Epithelial cell of esophagus (primary cell): ENCODE measurements around the gene ICAM3.

Source experiments
- DNase-seq: peaks from one replicate; pipeline ENCODE4 v3.0.0; 2010; ENCODE audit warnings: low read depth
- H3K4me3 ChIP-seq: 2 replicates; pipeline ENCODE4 v1.5.1; 2011; ENCODE audit warnings: mild to moderate bottlenecking, low read length, control low read depth
- TF ChIP-seq, protein P1 (sequence below): IDR thresholded peaks from 2 replicates; pipeline ENCODE4 v1.5.1; 2011; ENCODE audit warnings: low read depth, mild to moderate bottlenecking, low read length, control low read depth, inconsistent platforms; ENCODE audit not compliant: insufficient read depth; ENCODE audit errors: missing control alignments

Gene ICAM3

DNA sequence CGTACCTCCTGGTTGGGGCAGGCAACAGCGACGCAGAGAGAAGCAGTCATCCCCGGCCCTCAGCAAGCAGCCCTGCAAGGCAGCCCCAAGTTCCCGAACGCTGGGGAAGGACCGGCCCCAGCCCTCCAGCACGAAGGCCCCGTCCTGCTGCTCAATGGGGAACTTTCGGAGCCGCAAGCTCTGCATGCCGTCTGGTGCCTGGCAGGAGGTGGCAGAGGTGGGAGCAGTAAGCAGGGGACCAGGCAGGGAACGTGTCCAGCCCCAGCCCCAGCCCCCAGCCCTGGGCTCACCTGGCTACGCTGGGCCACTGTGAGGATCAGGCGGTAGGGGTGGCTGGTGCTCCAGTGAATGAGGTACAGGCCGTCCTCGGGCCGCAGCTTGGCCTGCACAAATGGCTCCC lies 22.8 kb upstream of the ICAM3 start:
- TF ChIP-seq, protein P1, sequence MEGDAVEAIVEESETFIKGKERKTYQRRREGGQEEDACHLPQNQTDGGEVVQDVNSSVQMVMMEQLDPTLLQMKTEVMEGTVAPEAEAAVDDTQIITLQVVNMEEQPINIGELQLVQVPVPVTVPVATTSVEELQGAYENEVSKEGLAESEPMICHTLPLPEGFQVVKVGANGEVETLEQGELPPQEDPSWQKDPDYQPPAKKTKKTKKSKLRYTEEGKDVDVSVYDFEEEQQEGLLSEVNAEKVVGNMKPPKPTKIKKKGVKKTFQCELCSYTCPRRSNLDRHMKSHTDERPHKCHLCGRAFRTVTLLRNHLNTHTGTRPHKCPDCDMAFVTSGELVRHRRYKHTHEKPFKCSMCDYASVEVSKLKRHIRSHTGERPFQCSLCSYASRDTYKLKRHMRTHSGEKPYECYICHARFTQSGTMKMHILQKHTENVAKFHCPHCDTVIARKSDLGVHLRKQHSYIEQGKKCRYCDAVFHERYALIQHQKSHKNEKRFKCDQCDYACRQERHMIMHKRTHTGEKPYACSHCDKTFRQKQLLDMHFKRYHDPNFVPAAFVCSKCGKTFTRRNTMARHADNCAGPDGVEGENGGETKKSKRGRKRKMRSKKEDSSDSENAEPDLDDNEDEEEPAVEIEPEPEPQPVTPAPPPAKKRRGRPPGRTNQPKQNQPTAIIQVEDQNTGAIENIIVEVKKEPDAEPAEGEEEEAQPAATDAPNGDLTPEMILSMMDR: no peak
- H3K4me3 ChIP-seq: no peak overlapping the region
- DNase-seq: no peak

DNA sequence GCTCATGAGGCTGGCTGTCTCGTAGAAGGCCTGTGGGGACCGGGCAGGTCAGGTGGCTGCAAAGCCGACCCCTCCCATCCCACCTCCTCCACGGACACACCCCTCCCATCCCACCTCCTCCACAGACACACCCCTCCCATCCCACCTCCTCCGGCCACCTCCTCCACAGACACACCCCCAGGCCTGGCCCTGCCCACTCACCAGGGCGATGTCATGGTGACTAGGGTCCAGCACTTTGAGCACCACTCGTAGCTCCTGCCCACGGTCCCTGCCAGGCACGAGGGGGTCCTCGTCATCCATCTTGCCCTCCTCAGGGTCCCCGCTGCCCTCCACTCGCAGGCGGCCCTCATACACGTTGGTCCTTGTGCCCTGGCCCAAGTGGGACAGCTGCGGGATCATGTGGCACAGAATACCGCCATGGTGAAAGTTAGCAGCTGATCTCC lies 22.2 kb upstream of the ICAM3 start:
- TF ChIP-seq, protein P1: no peak
- H3K4me3 ChIP-seq: no peak overlapping the region
- DNase-seq: no peak

DNA sequence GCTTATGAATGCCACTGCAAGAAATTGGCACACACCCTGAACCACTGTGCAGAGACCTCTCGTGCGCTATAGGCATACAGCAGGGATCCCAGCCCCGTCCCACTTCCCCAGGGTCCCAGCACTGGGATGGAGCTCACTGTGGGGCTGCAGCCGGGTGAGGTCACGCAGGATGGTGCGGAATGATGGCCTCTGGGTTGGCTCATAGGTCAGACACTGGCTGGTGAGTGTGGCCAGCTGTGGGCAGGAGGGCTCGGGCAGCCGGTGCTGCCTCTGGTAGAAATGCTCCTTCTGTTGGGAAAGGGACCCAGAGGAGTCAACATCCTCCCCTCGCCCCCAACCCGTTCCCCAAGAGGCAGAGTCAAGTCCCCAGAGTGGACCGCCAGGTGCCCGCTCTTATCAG lies 17.0 kb upstream of the ICAM3 start:
- TF ChIP-seq, protein P1: no peak
- no peak overlapping the region for H3K4me3 ChIP-seq
- DNase-seq: no peak

DNA sequence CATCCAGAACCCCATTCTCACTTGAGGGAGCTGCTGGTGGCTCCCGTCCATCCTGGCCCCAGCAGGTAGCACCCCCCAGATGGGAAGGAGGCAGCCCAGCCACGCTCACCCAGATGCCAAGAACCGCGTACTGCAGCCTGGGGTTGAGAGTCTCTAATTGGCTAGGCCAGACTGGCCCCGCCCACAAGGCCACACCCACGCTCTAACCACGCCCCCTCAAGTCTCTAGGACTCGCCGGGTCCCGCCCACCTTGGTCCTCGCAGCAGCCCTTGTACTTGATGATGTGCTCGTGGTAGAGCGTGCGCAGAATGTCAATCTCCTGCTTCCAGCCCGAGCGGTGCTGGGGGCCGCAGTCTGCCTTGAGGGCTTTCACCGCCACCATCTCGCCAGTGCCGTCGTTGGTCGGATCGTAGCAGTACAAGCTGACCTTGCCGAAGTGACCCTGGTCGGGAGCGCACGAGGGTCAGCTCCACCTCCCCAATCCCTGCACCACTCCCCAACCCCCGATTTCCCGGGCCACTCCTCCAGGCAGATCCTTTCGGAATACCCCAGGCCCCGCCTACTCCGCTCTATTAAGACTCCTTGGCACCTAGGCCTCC lies 14.5 kb upstream of the ICAM3 start:
- H3K4me3 ChIP-seq: no peak overlapping the region
- peak; percentile 37 for DNase-seq
- TF ChIP-seq, protein P1: no peak

DNA sequence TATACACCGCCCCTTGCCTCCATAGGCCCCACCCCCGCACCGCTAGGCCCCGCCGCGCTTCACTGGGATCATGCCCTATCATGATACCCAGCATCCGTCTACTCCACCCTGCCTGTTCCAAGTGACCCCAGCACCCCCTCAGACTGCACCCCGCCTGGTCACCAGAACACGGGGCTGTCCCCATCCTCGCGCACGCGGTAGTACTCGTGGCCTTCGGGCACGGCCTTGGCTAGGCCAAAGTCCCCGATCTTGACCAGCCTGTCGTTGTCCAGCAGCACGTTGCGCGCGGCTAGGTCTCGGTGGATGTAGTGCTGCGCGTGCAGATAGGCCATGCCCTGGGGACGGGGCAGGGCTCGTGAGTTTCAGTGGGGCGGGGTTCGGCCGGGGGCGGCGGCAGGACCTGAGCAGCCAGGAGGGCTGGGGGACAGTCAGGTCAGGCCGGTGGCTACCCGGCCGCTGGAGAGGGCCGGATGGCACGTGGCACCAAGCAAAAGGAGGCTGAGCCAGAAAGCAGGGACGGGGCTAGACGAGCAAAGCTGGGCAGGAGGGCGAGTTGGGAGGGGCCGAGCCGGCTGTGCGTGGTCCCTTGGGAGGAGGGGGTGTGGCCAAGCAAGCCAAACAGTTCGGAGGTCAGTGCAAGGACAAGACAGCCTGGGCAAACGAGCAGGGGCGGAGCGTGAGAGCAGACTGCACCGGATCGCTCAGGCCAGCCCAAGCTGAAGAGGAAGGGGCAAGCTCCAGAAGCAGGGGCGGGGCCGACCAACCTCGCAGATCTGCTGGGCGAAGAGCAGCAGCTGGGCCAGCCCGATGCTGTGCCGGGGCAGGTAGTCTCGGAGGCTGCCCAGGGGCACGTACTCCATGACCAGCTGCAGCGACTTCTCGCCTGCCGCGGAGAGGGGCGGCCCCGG lies 13.6 kb upstream of the ICAM3 start:
- TF ChIP-seq, protein P1: no peak
- no peak for DNase-seq
- H3K4me3 ChIP-seq: no peak overlapping the region

DNA sequence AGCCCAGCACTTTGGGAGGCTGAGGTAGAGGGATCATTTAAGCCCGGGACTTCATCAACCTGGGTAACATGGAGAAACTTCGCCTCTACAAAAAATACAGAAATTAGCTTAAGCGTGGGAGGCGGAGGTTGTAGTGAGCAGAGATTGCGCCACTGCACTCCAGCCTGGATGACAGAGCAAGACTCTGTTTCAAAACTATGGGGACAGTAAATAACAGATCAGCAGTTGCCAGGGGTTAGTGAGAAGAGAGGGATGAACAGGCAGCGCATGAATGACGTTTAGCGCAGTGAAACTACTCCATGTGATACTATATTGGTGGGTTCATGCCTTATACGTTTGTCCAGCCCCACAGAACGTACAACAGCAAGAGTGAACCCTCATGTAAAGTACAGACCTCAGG lies 7.1 kb upstream of the ICAM3 start:
- DNase-seq: no peak
- H3K4me3 ChIP-seq: no peak overlapping the region
- TF ChIP-seq, protein P1: no peak

DNA sequence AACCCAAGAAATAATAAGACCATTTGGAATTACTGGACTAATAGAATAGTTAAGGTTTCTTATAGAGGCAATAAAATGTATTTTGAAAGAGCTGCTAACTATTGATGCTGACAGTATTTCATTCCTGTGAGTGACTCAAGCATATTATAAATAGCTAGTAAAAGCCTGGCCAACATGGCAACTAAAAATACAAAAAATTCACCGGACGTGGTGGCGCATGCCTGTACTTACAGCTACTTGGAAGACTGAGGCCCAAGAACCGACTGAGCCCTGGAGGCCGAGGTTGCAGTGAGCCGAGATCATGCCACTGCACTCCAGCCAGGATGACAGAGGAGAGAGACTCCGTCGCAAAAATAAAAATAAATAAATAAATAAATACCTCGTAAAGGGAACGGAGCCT lies 5.4 kb upstream of the ICAM3 start:
- DNase-seq: no peak
- H3K4me3 ChIP-seq: no peak overlapping the region

More for the DNA sequence above, 5.4 kb upstream of the ICAM3 start:
- TF ChIP-seq, protein P1: no peak
